Lower lobe of right lung (tissue), 2 donors: ENCODE results near the gene GOLGA6L7. TPM values are rescaled to one million over a fixed set of nuclear protein-coding genes. Genes with fewer than 3 reads are reported as not detected.
"Not testable (repeated sequence)": the region's sequence is repeated elsewhere in the genome, so short reads cannot be mapped to it uniquely, and the experiment has no call there.

Experiments used
- ATAC-seq, 2 donors: fragments of 200-7000 bp; cut with Tn5 transposase; one replicate each; pipeline ENCODE4 v1.9.1; 2020 to 2022; ENCODE audit warnings: mild to moderate bottlenecking in 2 of 2, moderate library complexity in 2 of 2
- DNase-seq: peaks from one replicate; pipeline ENCODE4 v3.0.0-alpha.2; 2020
- H3K27ac ChIP-seq: fragments of 200-600 bp; one replicate; pipeline ENCODE4 v1.8.0; 2022
- H3K27me3 ChIP-seq: fragments of 200-600 bp; one replicate; pipeline ENCODE4 v1.8.0; 2022; ENCODE audit warnings: low read depth
- H3K36me3 ChIP-seq: fragments of 200-600 bp; one replicate; pipeline ENCODE4 v1.8.0; 2022; ENCODE audit warnings: mild to moderate bottlenecking
- H3K4me1 ChIP-seq: fragments of 200-600 bp; one replicate; pipeline ENCODE4 v1.8.0; 2022
- H3K4me3 ChIP-seq: fragments of 200-600 bp; one replicate; pipeline ENCODE4 v1.8.0; 2022; ENCODE audit warnings: mild to moderate bottlenecking
- H3K9me3 ChIP-seq: fragments of 200-600 bp; one replicate; pipeline ENCODE4 v1.8.0; 2022
- CTCF ChIP-seq: fragments of 200-600 bp; IDR thresholded peaks from one replicate; pipeline ENCODE4 v1.8.0; 2022; ENCODE audit warnings: antibody characterized with exemption, mild to moderate bottlenecking
- intact Hi-C: fragments of 100-400 bp; cut with DNase I; formaldehyde crosslinking; loops from one replicate; pipeline ENCODE4 v1.11.0; 2022
- total RNA-seq: library from RNA; stranded (reverse); fragmentation: NEBNext Ultra II Directional; extraction: Animal tissue kit (Norgen Biotek cat#: 25700); gene quantifications from one replicate; pipeline ENCODE4 v1.2.1, GENCODE V29; 2021
- donor health status: DM: no; HTN: yes; CAD: no; lungs with severe emphysema.

The GOLGA6L7 gene
- total RNA-seq, 1 donor from 2014 or later = not detected

GRCh38 chr15:28894631-28895030 is 46.2 kb upstream of the GOLGA6L7 start:
- Histone ChIP-seq H3K27ac (no peak overlapping the region), H3K4me3 (no peak overlapping the region), H3K27me3 (no peaks in the 10 kb centered on the region), H3K4me1 (no peaks in the 10 kb centered on the region), H3K9me3 (no peaks in the 10 kb centered on the region), H3K36me3 (no peaks in the 10 kb centered on the region)
- intact Hi-C loops = no loop called here
- peak; percentile 26 for DNase-seq
- no peak for TF ChIP-seq CTCF
- no peak for ATAC-seq

- intact Hi-C loops = no loop called here
- H3K9me3 ChIP-seq = no peaks in the 10 kb centered on the region
- ATAC-seq (no peak), DNase-seq (peak; percentile 25)
- H3K4me3 ChIP-seq = no peak overlapping the region
- H3K27me3 ChIP-seq = no peaks in the 10 kb centered on the region
- no peaks in the 10 kb centered on the region for H3K4me1 ChIP-seq
- no peak overlapping the region for H3K27ac ChIP-seq
- H3K36me3 ChIP-seq = no peaks in the 10 kb centered on the region
- TF ChIP-seq CTCF = no peak
Measured at GRCh38 chr15:28892789-28893610, 44.6 kb upstream of the GOLGA6L7 start.

GRCh38 chr15:28891588-28891987 is 43.1 kb upstream of the GOLGA6L7 start:
- no peak for TF ChIP-seq CTCF
- no peaks in the 10 kb centered on the region for H3K9me3 ChIP-seq
- H3K4me3 ChIP-seq = no peak overlapping the region
- no peaks in the 10 kb centered on the region for H3K36me3 ChIP-seq
- peaks cover 4% of the 10 kb centered on the region for H3K4me1 ChIP-seq
- ATAC-seq (no peak), DNase-seq (no peak)
- H3K27ac ChIP-seq = no peak overlapping the region
- intact Hi-C loops = no loop called here
- peaks cover 12% of the 10 kb centered on the region for H3K27me3 ChIP-seq

- no peaks in the 10 kb centered on the region for H3K9me3 ChIP-seq
- peaks cover 17% of the 10 kb centered on the region for H3K27me3 ChIP-seq
- peak; percentile 10 for DNase-seq
- TF ChIP-seq CTCF = no peak
- peaks cover 4% of the 10 kb centered on the region for H3K4me1 ChIP-seq
- intact Hi-C loops = no loop called here
- no peaks in the 10 kb centered on the region for H3K36me3 ChIP-seq
- H3K4me3 ChIP-seq = no peak overlapping the region
- ATAC-seq = no peak
- no peak overlapping the region for H3K27ac ChIP-seq
Measured at GRCh38 chr15:28890711-28891495, 42.5 kb upstream of the GOLGA6L7 start.

- H3K27ac ChIP-seq, DNase-seq, H3K4me3 ChIP-seq, intact Hi-C loops, ATAC-seq, H3K9me3 ChIP-seq, H3K4me1 ChIP-seq, H3K36me3 ChIP-seq: not testable (repeated sequence)
- H3K27me3 ChIP-seq = peaks cover 21% of the 10 kb centered on the region
Measured at GRCh38 chr15:28890291-28890690, 41.8 kb upstream of the GOLGA6L7 start.

GRCh38 chr15:28889871-28890270 is 41.4 kb upstream of the GOLGA6L7 start:
- H3K9me3 ChIP-seq, H3K4me1 ChIP-seq, H3K27ac ChIP-seq, H3K4me3 ChIP-seq, H3K36me3 ChIP-seq, DNase-seq, intact Hi-C loops, ATAC-seq: not testable (repeated sequence)
- H3K27me3 ChIP-seq = peaks cover 26% of the 10 kb centered on the region
